ENCODE data around the gene KCNAB3.

KCNAB3 gene

DNA sequence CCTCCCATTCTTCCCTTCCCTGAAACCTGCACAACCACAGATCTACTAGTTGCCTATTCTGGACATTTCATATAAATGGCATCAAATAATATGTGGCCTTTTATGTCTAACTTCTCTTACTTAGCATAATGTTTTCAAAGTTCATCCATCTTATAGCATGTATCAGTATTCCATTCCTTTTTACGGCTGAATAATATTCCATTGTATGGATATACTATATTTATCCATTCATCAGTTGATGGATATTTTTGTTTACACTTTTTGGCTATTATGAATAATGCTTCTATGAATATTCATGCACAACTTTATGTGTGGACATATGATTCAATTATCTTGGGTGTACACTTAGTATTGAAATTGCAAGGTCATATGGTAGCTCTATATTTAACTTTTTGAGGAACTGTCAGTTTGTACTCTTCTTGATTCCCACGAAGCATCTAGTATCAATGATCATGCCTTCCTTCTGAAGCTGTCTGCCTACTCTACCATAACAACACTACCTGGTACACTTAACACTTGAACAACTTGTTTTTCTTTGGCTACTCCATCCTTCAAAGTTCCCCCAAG lies 53.8 kb downstream of the KCNAB3 start:
- no peak for DNase-seq

DNA sequence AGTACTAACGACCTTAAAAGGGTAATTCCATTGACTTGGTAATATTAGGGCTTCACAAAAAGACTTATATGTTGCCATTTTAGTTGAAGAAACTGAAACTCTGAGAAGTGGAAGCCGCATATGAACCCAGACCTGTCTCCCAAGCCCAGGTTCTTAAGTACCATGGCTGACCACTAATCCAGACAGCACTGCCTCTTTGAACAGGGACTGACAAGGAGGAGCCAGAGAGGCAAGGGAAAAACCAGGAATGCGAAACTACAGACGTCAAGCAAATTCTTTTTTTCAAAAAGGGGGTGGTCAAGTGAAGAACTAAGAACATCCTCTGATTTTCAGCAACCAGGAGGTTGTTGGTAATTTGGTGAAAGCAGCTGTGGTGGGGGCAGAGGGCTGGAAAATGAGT lies 56.6 kb downstream of the KCNAB3 start:
- DNase-seq: no peak

Measured in fibroblast of upper back skin (primary cell).